DOHH2 (cell line): ENCODE measurements around the gene ZNF789.

Source experiments
- EZH2phosphoT487 ChIP-seq: fragments of 200-600 bp; sonication (generic); IDR thresholded peaks from 2 replicates; pipeline ENCODE4 v1.6.1; 2017; ENCODE audit warnings: borderline replicate concordance, mild to moderate bottlenecking, antibody characterized with exemption, low read length, moderate library complexity, mixed read lengths
- TF ChIP-seq, protein P1 (sequence below): fragments of 200-600 bp; sonication (generic); IDR thresholded peaks from one replicate; pipeline ENCODE4 v1.5.1; 2014; ENCODE audit warnings: antibody characterized with exemption, mild to moderate bottlenecking, low read depth, low read length; ENCODE audit not compliant: poor library complexity, severe bottlenecking

DNA sequence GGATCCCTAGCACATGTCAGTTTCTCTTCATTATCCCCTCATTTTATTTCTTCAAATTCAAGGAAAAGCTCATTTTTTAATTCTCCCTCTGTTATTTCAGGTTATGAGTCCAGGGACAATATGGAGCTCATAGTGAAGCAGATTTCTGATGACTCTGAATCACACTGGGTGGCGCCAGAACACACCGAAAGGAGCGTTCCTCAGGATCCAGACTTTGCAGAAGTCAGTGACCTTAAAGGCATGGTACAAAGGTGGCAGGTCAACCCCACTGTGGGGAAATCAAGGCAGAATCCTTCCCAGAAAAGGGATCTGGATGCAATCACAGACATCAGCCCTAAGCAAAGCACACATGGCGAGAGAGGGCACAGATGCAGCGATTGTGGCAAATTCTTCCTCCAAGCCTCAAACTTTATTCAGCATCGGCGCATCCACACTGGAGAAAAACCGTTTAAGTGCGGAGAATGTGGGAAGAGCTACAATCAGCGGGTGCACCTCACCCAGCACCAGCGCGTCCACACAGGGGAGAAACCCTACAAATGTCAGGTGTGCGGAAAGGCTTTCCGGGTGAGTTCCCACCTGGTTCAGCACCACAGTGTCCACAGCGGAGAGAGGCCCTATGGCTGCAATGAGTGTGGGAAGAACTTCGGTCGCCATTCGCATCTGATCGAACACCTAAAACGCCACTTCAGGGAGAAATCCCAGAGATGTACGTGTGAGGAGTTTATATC lies 53.2 kb downstream of the ZNF789 start:
- TF ChIP-seq, protein P1, sequence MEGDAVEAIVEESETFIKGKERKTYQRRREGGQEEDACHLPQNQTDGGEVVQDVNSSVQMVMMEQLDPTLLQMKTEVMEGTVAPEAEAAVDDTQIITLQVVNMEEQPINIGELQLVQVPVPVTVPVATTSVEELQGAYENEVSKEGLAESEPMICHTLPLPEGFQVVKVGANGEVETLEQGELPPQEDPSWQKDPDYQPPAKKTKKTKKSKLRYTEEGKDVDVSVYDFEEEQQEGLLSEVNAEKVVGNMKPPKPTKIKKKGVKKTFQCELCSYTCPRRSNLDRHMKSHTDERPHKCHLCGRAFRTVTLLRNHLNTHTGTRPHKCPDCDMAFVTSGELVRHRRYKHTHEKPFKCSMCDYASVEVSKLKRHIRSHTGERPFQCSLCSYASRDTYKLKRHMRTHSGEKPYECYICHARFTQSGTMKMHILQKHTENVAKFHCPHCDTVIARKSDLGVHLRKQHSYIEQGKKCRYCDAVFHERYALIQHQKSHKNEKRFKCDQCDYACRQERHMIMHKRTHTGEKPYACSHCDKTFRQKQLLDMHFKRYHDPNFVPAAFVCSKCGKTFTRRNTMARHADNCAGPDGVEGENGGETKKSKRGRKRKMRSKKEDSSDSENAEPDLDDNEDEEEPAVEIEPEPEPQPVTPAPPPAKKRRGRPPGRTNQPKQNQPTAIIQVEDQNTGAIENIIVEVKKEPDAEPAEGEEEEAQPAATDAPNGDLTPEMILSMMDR, result peak; percentile 43
- TF ChIP-seq EZH2phosphoT487, result no peak
